DND-41 (cell line): ENCODE results near the gene MLX.

Experiments used
- ATAC-seq: fragments of 200-7000 bp; cut with Tn5 transposase; 3 replicates; pipeline ENCODE4 v1.9.1; 2021; ENCODE audit warnings: low read depth; ENCODE audit not compliant: insufficient read depth
- DNase-seq: peaks from one replicate; pipeline ENCODE4 v3.0.0-alpha.2; 2020
- H2AFZ ChIP-seq: 2 replicates; pipeline ENCODE4 v1.6.0; 2012; ENCODE audit warnings: low read depth, low read length
- H3K27ac ChIP-seq: 2 replicates; pipeline ENCODE4 v1.5.1; 2012; ENCODE audit warnings: low read length, inconsistent platforms
- H3K27me3 ChIP-seq: fragments of 200-600 bp; sonication (generic); 2 replicates; pipeline ENCODE4 v1.6.0; 2012; ENCODE audit warnings: low read length, mild to moderate bottlenecking, inconsistent platforms; ENCODE audit not compliant: insufficient read depth, poor library complexity
- H3K36me3 ChIP-seq: 2 replicates; pipeline ENCODE4 v1.5.1; 2012; ENCODE audit warnings: low read length, inconsistent platforms; ENCODE audit not compliant: insufficient read depth
- H3K4me1 ChIP-seq: 2 replicates; pipeline ENCODE4 v1.5.1; 2012; ENCODE audit warnings: mild to moderate bottlenecking, low read length; ENCODE audit not compliant: insufficient read depth
- H3K4me2 ChIP-seq: 2 replicates; pipeline ENCODE4 v1.6.0; 2012; ENCODE audit warnings: mild to moderate bottlenecking, moderate library complexity, low read length, inconsistent platforms; ENCODE audit not compliant: insufficient read depth
- H3K4me3 ChIP-seq, 2 experiments: fragments of 200-600 bp in 1 of 2; shearing (Covaris generic) in 1 of 2; 2 replicates each; pipeline ENCODE4 v1.5.1; 2012 to 2016; ENCODE audit warnings: inconsistent platforms in 2 of 2, low read length in 2 of 2, mild to moderate bottlenecking in 2 of 2, low read depth in 1 of 2, moderate library complexity in 1 of 2
- H3K79me2 ChIP-seq: 2 replicates; pipeline ENCODE4 v1.6.0; 2012; ENCODE audit warnings: low read length, inconsistent platforms; ENCODE audit not compliant: insufficient read depth
- H3K9ac ChIP-seq: 2 replicates; pipeline ENCODE4 v1.6.0; 2012; ENCODE audit warnings: low read depth, mild to moderate bottlenecking, inconsistent platforms, low read length, moderate library complexity
- H3K9me3 ChIP-seq: 2 replicates; pipeline ENCODE4 v1.5.1; 2012; ENCODE audit warnings: low read length, moderate library complexity, mild to moderate bottlenecking, inconsistent platforms; ENCODE audit not compliant: insufficient read depth, severe bottlenecking
- H4K20me1 ChIP-seq: 2 replicates; pipeline ENCODE4 v1.6.0; 2012; ENCODE audit warnings: low read length; ENCODE audit not compliant: insufficient read depth
- CTCF ChIP-seq: IDR thresholded peaks from 2 replicates; pipeline ENCODE4 v1.5.1; 2012; ENCODE audit warnings: borderline replicate concordance, low read length, moderate library complexity, mild to moderate bottlenecking; ENCODE audit not compliant: poor library complexity, severe bottlenecking; ENCODE audit errors: extremely low read depth
- EZH2 ChIP-seq: IDR thresholded peaks from 3 replicates; pipeline ENCODE4 v1.6.1; 2012; ENCODE audit warnings: borderline replicate concordance, low read depth, mild to moderate bottlenecking, moderate library complexity, low read length, inconsistent platforms; ENCODE audit not compliant: severe bottlenecking

The MLX gene

DNA sequence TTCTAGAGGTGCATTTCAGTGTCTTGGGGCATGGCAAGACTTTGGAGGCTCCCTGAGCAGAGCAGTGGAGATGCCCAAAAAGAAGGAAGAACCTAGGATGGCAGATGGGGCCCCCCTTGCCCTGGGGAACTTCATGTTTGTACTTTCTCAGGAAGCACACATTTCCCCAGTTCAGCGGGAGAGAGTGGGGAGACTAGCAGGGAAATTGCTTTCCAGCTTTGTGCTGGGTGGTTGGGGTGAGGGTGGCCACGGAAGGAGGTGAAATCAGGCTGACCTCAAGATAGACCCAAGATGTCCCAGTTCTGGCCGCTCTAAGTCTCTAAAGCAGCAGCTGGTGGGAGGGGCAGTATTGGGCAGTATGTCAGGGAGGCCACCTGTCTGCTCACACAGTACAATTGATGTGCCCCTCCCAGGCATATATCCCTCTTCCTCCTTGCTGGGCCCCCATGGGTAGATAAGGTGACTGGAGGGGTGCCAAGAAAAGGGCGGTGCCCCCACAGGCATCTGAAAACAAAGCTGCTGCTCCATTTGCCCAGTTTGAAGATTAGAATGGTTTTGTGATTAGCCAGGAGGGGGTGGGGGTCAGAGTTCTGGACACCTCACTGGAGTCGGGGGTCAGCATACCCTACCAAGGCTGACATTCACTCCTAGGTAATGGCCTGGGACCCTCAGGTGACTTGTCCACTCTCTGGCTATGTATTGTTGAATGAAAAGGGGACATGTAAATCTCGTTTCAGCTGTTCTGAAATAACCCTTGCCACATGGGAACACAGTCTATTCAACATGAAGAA lies 48.0 kb upstream of the MLX start:
- Histone ChIP-seq H3K36me3 (no peaks in the 10 kb centered on the region), H3K79me2 (no peaks in the 10 kb centered on the region), H3K4me3 (no peak overlapping the region), H3K27ac (no peak overlapping the region), H3K9ac (no peak overlapping the region), H4K20me1 (no peaks in the 10 kb centered on the region), H3K27me3 (peaks cover 4% of the 10 kb centered on the region), H3K4me2 (no peak overlapping the region), H3K9me3 (no peaks in the 10 kb centered on the region), H3K4me1 (peaks cover 3% of the 10 kb centered on the region; the same call in 1 of the 2 replicates), H2AFZ (no peak overlapping the region)
- DNase-seq: no peak
- ATAC-seq: no peak
- TF ChIP-seq CTCF (no peak), EZH2 (no peak)

DNA sequence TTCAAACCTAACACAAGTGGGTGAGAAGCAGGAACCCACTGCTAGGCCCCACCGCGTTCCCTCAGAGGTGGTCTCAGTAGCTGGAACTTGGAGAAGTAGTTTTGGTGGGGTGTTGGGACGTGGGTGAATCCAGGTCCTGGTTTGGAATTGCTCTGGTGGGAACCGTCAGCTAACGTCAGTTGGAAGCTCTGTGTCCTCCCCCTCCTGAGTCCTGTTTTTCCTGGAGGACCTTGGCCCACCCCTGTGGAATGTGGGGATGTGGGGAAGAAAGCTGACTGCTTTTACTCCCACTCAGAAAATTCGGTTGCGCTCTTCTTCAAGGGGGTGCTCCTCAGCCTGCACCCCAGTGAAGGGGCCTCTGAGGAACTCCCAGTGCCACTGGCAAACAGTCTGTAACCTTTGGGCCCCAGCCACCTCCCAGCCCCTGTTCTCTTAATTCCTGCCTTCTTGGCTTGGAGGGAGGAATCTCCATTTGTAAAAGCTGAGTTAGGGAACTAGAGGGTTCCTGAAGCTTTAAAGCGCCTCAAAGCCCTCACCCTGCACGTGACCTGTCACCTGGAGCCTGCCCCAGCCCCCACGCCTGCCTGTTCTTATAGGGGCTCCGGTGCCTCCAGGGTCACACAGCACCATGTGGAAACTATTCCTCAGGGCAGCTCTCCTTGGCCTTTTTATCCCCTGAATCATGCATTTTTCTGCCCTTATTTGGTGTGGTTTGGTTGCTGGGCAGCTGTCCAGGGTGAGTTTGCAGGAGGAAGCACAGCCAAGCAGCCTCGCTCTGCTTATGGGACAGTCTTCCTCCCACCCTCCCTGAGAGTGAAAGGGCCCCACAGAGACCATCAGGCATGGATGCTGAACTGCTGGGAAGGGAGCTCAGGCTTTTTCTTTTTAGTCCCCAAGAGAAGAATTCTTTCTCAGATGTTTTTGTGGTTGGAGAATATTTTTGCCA lies 47.1 kb upstream of the MLX start:
- Histone ChIP-seq H4K20me1 (no peaks in the 10 kb centered on the region), H2AFZ (no peak overlapping the region), H3K27ac (no peak overlapping the region), H3K4me1 (peaks cover 3% of the 10 kb centered on the region; the same call in 1 of the 2 replicates), H3K4me3 (no peak overlapping the region), H3K9ac (no peak overlapping the region), H3K79me2 (no peaks in the 10 kb centered on the region), H3K4me2 (no peak overlapping the region), H3K9me3 (no peaks in the 10 kb centered on the region), H3K36me3 (no peaks in the 10 kb centered on the region), H3K27me3 (no peaks in the 10 kb centered on the region)
- no peak for TF ChIP-seq CTCF
- no peak for TF ChIP-seq EZH2
- DNase-seq: no peak
- ATAC-seq: no peak

- TF ChIP-seq EZH2 (no peak), CTCF (peak; percentile 65)
- no peak overlapping the region for H3K27ac ChIP-seq
These were observed 46.4 kb upstream of the MLX start for GRCh38 chr17:42520540-42520951.

More at GRCh38 chr17:42520540-42520951, 46.4 kb upstream of the MLX start:
- no peaks in the 10 kb centered on the region for H4K20me1 ChIP-seq
- no peaks in the 10 kb centered on the region for H3K79me2 ChIP-seq
- H3K36me3 ChIP-seq: no peaks in the 10 kb centered on the region
- DNase-seq (peak; percentile 60), ATAC-seq (peak; percentile 59)
- no peak overlapping the region for H2AFZ ChIP-seq
- no peaks in the 10 kb centered on the region for H3K27me3 ChIP-seq
- H3K9ac ChIP-seq: no peak overlapping the region
- no peak overlapping the region for H3K4me2 ChIP-seq
- H3K9me3 ChIP-seq: no peaks in the 10 kb centered on the region
- peaks cover 3% of the 10 kb centered on the region; the same call in 1 of the 2 replicates for H3K4me1 ChIP-seq
- H3K4me3 ChIP-seq: no peak overlapping the region
